ENCODE measurements around the gene ADORA1.
A peak's percentile ranks its signal among the peaks of the same experiment; 100 is the strongest.

ADORA1 gene

GRCh38 chr1:203126866-203127665, 460 bp upstream of the ADORA1 start:
- no peak for TF ChIP-seq CTCF (IDR thresholded peaks at IDR 0.05; ENCODE audit: control insufficient read depth, insufficient read depth, low read depth, low read length, missing control alignments)
- H3K4me3 ChIP-seq (ENCODE audit: control insufficient read depth, low read depth, low read length), result peak overlapping the region; percentile 58
- no peak for DNase-seq (ENCODE audit: low read depth)

- DNase-seq (ENCODE audit: low read depth), result no peak
- TF ChIP-seq CTCF (IDR thresholded peaks at IDR 0.05; ENCODE audit: control insufficient read depth, insufficient read depth, low read depth, low read length, missing control alignments), result no peak
- peak overlapping the region; percentile 58 for H3K4me3 ChIP-seq (ENCODE audit: control insufficient read depth, low read depth, low read length)
These were observed 847 bp downstream of the ADORA1 start for GRCh38 chr1:203128431-203128715.

- DNase-seq (ENCODE audit: low read depth), result no peak
- H3K4me3 ChIP-seq (ENCODE audit: control insufficient read depth, low read depth, low read length), result peak overlapping the region; percentile 58
- TF ChIP-seq CTCF (IDR thresholded peaks at IDR 0.05; ENCODE audit: control insufficient read depth, insufficient read depth, low read depth, low read length, missing control alignments), result no peak
These were observed 1.4 kb downstream of the ADORA1 start for GRCh38 chr1:203128716-203129500.

GRCh38 chr1:203129501-203130231, 2.1 kb downstream of the ADORA1 start:
- DNase-seq (ENCODE audit: low read depth), result no peak
- TF ChIP-seq CTCF (IDR thresholded peaks at IDR 0.05; ENCODE audit: control insufficient read depth, insufficient read depth, low read depth, low read length, missing control alignments), result no peak
- no peak overlapping the region for H3K4me3 ChIP-seq (ENCODE audit: control insufficient read depth, low read depth, low read length)

GRCh38 chr1:203130358-203130985, 2.9 kb downstream of the ADORA1 start:
- no peak overlapping the region for H3K4me3 ChIP-seq (ENCODE audit: control insufficient read depth, low read depth, low read length)
- no peak for TF ChIP-seq CTCF (IDR thresholded peaks at IDR 0.05; ENCODE audit: control insufficient read depth, insufficient read depth, low read depth, low read length, missing control alignments)
- DNase-seq (ENCODE audit: low read depth), result no peak

- TF ChIP-seq CTCF (IDR thresholded peaks at IDR 0.05; ENCODE audit: control insufficient read depth, insufficient read depth, low read depth, low read length, missing control alignments), result no peak
- DNase-seq (ENCODE audit: low read depth), result no peak
- H3K4me3 ChIP-seq (ENCODE audit: control insufficient read depth, low read depth, low read length), result no peak overlapping the region
These were observed 4.1 kb downstream of the ADORA1 start for GRCh38 chr1:203131548-203132200.
